IPS-NIHi11 (cell line): ENCODE results near the gene SREBF1.

Experiments used
- DNase-seq: peaks from one replicate; pipeline ENCODE4 v3.0.0; 2012; ENCODE audit warnings: mixed read lengths, low spot score

The SREBF1 gene

GRCh38 chr17:17779015-17779611 is 57.7 kb downstream of the SREBF1 start:
- DNase-seq: no peak

GRCh38 chr17:17778308-17779014 is 58.3 kb downstream of the SREBF1 start:
- no peak for DNase-seq

GRCh38 chr17:17776889-17777288 is 59.9 kb downstream of the SREBF1 start:
- no peak for DNase-seq

DNA sequence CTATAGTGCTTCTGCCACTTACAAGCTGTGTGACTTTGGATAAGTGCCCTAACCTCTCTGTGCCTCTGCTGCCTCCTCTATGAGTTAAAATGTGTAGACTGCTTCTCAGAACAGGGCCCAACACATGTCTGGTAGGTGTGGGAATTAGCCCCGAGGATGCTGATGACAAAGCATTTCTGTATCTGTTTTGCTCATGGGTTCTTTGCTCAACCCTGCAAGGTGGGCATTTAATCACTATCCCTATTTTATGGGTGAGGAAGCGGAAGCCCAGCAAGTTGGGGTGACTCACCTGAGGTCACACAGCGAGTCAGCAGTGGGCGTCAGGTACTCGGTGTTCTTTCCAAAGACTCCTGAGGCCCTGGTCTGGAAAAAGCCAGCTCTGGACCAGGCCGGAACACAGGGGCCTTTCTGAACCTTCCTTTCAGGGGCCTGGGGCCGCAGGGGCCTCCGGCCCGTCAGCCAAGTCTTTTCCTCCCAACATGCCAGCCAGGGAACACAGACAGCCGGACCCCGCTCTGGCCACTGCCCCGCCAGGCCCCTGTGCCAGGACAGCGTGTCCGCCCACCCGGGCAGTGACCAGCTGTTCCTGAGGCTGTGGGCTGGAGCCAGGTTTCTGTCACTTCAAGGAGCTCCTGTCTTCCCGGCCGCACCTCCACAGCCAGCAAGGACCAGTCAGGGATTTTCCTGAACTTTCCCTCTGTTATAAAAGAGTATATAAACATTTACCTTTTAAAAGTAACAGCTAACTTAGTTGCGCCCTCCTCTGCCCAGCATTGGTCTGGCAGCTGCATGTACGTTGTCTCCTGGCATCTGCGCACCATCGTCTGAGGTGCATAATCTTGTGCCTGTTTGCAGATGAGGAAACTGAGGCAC is 62.5 kb downstream of the SREBF1 start:
- no peak for DNase-seq

- DNase-seq: no peak
These were observed 64.6 kb downstream of the SREBF1 start for GRCh38 chr17:17772231-17772630.

DNA sequence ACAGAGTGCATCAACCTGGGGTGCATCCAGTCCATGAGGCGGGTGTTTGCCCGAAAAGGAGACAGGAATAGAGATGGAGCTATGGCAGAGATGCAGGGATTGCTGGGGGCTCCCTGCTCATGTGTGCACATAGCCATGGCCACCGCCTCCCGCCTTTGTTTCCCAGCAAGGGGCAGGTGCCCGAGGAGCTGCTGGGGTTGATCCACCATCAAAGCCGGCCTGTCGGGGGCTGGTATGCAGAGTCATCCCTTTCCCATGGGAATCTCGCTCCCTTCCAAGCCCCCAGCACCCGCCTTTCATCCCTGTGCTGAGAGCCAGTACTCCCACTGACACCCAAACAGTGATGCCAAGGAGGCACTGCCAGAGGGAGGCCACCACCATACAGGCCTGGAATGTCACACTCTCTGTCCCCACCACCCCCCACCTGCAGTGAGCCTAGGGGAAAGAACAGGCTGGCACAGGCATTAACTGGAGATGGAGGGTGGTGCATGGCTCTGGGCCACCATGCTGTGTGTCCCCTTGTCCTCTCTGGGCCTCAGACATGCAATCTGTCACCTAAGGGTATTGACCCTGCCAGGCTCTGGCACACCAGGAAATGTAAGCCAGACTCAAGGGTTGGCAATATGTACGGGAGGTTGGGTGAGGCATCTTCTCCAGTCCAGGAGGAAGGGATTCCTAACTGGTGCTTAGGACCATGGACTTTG is 65.1 kb downstream of the SREBF1 start:
- no peak for DNase-seq

DNA sequence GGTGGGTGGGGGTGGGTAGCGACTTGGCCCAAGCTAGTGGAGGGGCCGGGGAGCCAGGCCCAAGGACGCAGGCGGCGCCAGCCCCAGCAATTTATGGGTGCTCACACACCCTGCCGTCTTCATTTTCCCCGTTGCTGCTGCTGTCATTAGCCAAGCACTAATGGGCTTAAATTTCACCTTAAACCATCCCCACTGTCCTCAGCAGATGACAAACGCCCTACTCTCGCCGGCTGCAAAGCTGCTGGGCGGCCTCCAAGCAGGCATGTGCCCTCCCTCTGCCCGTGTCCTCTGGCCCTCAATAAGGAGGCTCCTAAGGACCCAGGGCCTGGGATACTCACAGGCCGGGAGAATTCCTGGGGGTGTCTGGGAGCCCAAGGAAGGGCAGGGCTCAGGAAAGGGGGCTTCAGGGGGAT is 66.1 kb downstream of the SREBF1 start:
- DNase-seq: no peak

GRCh38 chr17:17769869-17770631 is 66.7 kb downstream of the SREBF1 start:
- DNase-seq: peak; percentile 37

DNA sequence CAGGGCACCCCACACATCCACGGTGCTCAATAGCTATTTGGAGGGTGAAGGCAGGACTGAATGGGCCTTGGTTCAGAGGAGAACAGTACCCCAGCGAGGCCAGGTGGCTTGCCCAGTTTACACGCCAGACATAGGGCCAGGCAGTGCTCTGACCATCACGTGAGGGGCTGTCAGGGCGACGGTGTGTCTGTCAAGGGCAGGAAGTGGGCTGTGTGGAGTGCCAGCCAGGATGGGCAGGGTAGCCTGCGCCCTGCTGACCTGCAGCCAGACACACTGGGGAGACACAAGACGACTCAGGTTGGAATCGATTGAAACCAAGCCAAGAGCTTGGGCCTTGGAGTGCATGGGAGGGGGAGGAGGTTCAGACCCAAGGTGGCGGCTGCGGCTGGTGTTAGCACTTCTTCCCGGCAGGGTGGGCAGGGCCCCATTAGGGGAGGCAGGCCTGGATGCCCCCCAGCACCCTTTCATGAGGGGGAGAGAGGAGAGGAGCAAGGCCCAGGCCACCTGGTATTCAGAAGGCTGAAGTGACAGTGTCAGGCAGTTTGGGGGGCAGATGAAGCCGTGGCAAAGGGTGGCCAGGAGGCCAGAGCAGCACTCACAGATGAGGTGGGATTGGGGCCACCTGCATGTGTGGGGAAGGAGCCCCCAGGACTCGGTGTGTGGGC is 68.2 kb downstream of the SREBF1 start:
- no peak for DNase-seq

GRCh38 chr17:17767887-17768418 is 68.8 kb downstream of the SREBF1 start:
- no peak for DNase-seq

GRCh38 chr17:17767154-17767869 is 69.5 kb downstream of the SREBF1 start:
- DNase-seq: no peak

- DNase-seq: no peak
These were observed 70.1 kb downstream of the SREBF1 start for GRCh38 chr17:17766744-17767120.

GRCh38 chr17:17766077-17766743 is 70.6 kb downstream of the SREBF1 start:
- DNase-seq: no peak

- no peak for DNase-seq
These were observed 71.3 kb downstream of the SREBF1 start for GRCh38 chr17:17765359-17766076.

GRCh38 chr17:17763734-17764133 is 73.1 kb downstream of the SREBF1 start:
- no peak for DNase-seq

DNA sequence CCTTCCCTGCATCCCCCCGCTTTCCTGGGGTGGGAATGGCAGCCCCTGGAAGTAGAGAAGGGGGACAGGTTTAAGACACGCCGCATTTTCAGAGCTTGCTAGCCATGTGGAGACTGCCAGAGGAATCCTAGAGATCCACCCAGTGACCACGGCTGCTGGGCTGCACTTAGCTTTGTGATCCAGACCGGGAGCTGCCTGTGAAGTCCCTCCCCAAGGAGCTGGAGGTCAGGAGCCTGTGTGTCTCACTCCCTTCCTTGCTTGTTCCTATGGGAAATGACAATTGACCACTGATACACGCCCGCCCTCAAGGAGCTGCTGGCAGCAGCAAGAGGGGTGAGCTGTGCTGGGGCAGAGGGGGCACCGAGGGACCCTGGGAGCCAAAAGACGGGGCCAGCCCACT is 73.7 kb downstream of the SREBF1 start:
- DNase-seq: no peak

DNA sequence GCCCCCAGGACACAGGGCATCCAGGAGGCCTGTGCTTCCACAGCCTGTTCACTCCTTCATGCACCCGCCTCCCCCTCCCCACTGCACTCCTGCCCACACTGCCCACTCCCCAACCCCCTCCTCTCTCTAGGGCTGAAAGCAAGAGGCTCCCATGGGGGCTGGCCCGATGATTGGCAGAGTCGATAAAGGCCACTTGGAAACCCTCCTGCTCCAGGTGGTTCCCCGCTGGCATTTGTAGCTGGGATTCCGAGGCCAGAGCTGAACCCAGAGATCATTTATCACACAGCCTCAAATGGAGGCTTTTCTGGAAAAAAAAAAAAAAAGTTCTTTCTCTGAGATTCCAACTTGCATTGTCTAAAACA is 74.1 kb downstream of the SREBF1 start:
- no peak for DNase-seq
